Coronary artery (tissue), 2 donors: Measurements from ENCODE around the gene ZNF691.

Source experiments
- DNase-seq: peaks from one replicate; pipeline ENCODE4 v3.0.0-alpha.2; 2017; ENCODE audit warnings: low spot score
- H3K27ac ChIP-seq, 2 donors: fragments of 200-600 bp; sonication (generic); one replicate each; pipeline ENCODE4 v1.5.1; 2016 to 2019
- H3K4me3 ChIP-seq: fragments of 200-600 bp; sonication (generic); 2 replicates; pipeline ENCODE4 v1.5.1; 2016; ENCODE audit warnings: mild to moderate bottlenecking, moderate library complexity
- CTCF ChIP-seq: fragments of 200-600 bp; sonication (generic); IDR thresholded peaks from one replicate; pipeline ENCODE4 v1.5.1; 2019; ENCODE audit warnings: antibody characterized with exemption

The ZNF691 gene

GRCh38 chr1:42832641-42833240 lies 13.7 kb upstream of the ZNF691 start:
- Histone ChIP-seq H3K4me3 (no peak overlapping the region), H3K27ac (no peak overlapping the region)
- DNase-seq: no peak
- no peak for TF ChIP-seq CTCF

- Histone ChIP-seq H3K27ac (no peak overlapping the region), H3K4me3 (no peak overlapping the region)
- no peak for TF ChIP-seq CTCF
- no peak for DNase-seq
Observed at GRCh38 chr1:42833981-42834380, 12.4 kb upstream of the ZNF691 start.

GRCh38 chr1:42834803-42835202 lies 11.6 kb upstream of the ZNF691 start:
- H3K27ac ChIP-seq: no peak overlapping the region
- H3K4me3 ChIP-seq: no peak overlapping the region
- TF ChIP-seq CTCF: no peak
- no peak for DNase-seq

DNA sequence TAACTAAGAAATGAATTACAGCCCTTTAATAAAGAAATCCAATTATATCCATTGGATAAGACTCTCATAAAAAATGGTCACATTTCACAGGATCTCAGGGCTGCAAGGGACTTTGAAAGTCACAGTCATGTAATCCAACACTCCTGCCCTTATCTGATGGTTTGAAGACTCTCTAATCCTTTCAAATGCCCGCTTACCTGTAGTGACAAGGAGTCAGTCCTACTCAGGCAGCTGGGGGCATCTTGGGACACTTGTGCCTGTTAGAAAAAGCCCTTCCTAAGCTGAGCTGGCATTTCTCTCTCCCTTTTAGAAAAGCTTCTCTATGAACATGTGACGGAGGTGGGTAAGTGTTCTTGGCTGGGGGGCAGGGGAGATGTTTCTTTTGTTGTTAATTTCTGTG lies 11.0 kb upstream of the ZNF691 start:
- DNase-seq: no peak
- no peak for TF ChIP-seq CTCF

GRCh38 chr1:42837709-42838108 lies 8.7 kb upstream of the ZNF691 start:
- Histone ChIP-seq H3K4me3 (no peak overlapping the region), H3K27ac (no peak overlapping the region)
- no peak for DNase-seq
- no peak for TF ChIP-seq CTCF

More for the DNA sequence above, 11.0 kb upstream of the ZNF691 start:
- Histone ChIP-seq H3K4me3 (no peak overlapping the region), H3K27ac (no peak overlapping the region)

- Histone ChIP-seq H3K27ac (no peak overlapping the region), H3K4me3 (no peak overlapping the region)
- no peak for TF ChIP-seq CTCF
- DNase-seq: no peak
Observed at GRCh38 chr1:42838482-42839190, 7.8 kb upstream of the ZNF691 start.

DNA sequence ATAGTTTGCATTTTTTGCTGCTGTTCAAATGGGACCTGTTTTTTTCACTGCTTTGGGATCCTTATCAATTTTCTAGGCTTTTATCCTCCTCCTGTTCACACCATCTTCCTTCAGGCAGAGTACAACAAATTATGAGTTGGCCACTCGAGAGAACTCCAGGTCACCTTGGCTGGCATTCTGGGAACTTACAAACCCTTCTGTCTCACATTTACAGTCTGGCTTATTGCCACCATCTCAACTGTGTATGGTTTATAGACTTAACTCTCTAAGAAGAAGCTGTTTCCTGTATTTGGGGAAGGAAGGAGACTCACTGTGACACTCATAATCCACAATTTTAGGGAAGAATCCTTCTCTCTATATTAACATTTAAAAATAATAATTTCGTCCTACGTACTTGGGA lies 5.4 kb upstream of the ZNF691 start:
- DNase-seq: no peak
- no peak for TF ChIP-seq CTCF
- Histone ChIP-seq H3K27ac (no peak overlapping the region), H3K4me3 (no peak overlapping the region)
